GM12878 (cell line): Measurements from ENCODE around the gene TP53INP2. TPM values are rescaled to one million over a fixed set of nuclear protein-coding genes. Genes with fewer than 3 reads are reported as not detected.
A peak's percentile ranks its signal among the peaks of the same experiment; 100 is the strongest.

Experiments
- ASH2L ChIP-seq: fragments of 300-600, 200-600 bp; sonication (generic); IDR thresholded peaks from 2 replicates; pipeline ENCODE4 v1.6.1; 2017; ENCODE audit warnings: low read depth, mild to moderate bottlenecking, borderline replicate concordance
- ATF7 ChIP-seq: fragments of 450-650 bp; IDR thresholded peaks from 2 replicates; pipeline ENCODE4 v1.6.1; 2016; ENCODE audit warnings: low read depth, mild to moderate bottlenecking
- BCL11A ChIP-seq: IDR thresholded peaks from 2 replicates; pipeline ENCODE4 v1.6.1; 2011; ENCODE audit warnings: low read depth, low read length
- CHD2 ChIP-seq: IDR thresholded peaks from 2 replicates; pipeline ENCODE4 v1.6.1; 2011; ENCODE audit warnings: low read depth, low read length, improper control_type of control experiment, borderline replicate concordance
- E4F1 ChIP-seq: fragments of 450-650 bp; IDR thresholded peaks from 2 replicates; pipeline ENCODE4 v1.6.1; 2018; ENCODE audit warnings: borderline replicate concordance, mild to moderate bottlenecking; ENCODE audit not compliant: partially characterized antibody
- EED ChIP-seq: sonication (generic); IDR thresholded peaks from 2 replicates; pipeline ENCODE4 v1.6.1; 2016; ENCODE audit warnings: antibody characterized with exemption, low read depth
- IKZF1 ChIP-seq: fragments of 450-650 bp; conservative IDR thresholded peaks from 2 replicates; pipeline ENCODE4 v1.6.1; 2017; ENCODE audit warnings: antibody characterized with exemption, mild to moderate bottlenecking
- IKZF2 ChIP-seq, 2 experiments: fragments of 450-650 bp; IDR thresholded peaks; 2 replicates each; pipeline ENCODE4 v1.6.1; 2017; ENCODE audit warnings: mild to moderate bottlenecking in 2 of 2, moderate library complexity in 2 of 2
- IRF4 ChIP-seq: IDR thresholded peaks from 2 replicates; pipeline ENCODE4 v1.6.1; 2011; ENCODE audit warnings: low read depth, low read length
- JUNB ChIP-seq: IDR thresholded peaks from 2 replicates; pipeline ENCODE4 v1.6.1; 2016; ENCODE audit warnings: antibody characterized with exemption, mild to moderate bottlenecking
- KLF5 ChIP-seq: fragments of 450-650 bp; IDR thresholded peaks from 2 replicates; pipeline ENCODE4 v1.6.1; 2014; ENCODE audit warnings: mild to moderate bottlenecking; ENCODE audit not compliant: partially characterized antibody
- NFIC ChIP-seq: IDR thresholded peaks from 2 replicates; pipeline ENCODE4 v1.6.1; 2012; ENCODE audit warnings: low read depth, mild to moderate bottlenecking, inconsistent platforms, low read length, moderate library complexity
- NFYA ChIP-seq: IDR thresholded peaks from 2 replicates; pipeline ENCODE4 v1.6.1; 2011; ENCODE audit warnings: low read depth, mild to moderate bottlenecking, low read length, improper control_type of control experiment, borderline replicate concordance
- NR2F1 ChIP-seq: fragments of 450-650 bp; conservative IDR thresholded peaks from 2 replicates; pipeline ENCODE4 v1.6.1; 2017; ENCODE audit warnings: mild to moderate bottlenecking
- PAX5 ChIP-seq: IDR thresholded peaks from 2 replicates; pipeline ENCODE4 v1.6.1; 2011; ENCODE audit warnings: low read depth, low read length, borderline replicate concordance
- POLR2AphosphoS5 ChIP-seq: IDR thresholded peaks from 2 replicates; pipeline ENCODE4 v1.6.1; 2011; ENCODE audit warnings: mild to moderate bottlenecking, low read length, inconsistent platforms
- POU2F2 ChIP-seq: IDR thresholded peaks from 3 replicates; pipeline ENCODE4 v1.6.1; 2011; ENCODE audit warnings: low read depth, mild to moderate bottlenecking, low read length, borderline replicate concordance
- RAD51 ChIP-seq: fragments of 450-650 bp; IDR thresholded peaks from 2 replicates; pipeline ENCODE4 v1.6.1; 2016; ENCODE audit warnings: moderate library complexity, mild to moderate bottlenecking, inconsistent platforms
- RUNX3 ChIP-seq: IDR thresholded peaks from 2 replicates; pipeline ENCODE4 v1.6.1; 2012; ENCODE audit warnings: low read length, inconsistent platforms
- SUPT20H ChIP-seq: IDR thresholded peaks from 2 replicates; pipeline ENCODE4 v1.6.1; 2011; ENCODE audit warnings: low read depth, mild to moderate bottlenecking, low read length, moderate library complexity, borderline replicate concordance; ENCODE audit not compliant: control insufficient read depth
- ZBED1 ChIP-seq: IDR thresholded peaks from 2 replicates; pipeline ENCODE4 v1.6.1; 2016; ENCODE audit warnings: borderline replicate concordance
- ZNF207 ChIP-seq: fragments of 450-650 bp; IDR thresholded peaks from 2 replicates; pipeline ENCODE4 v1.6.1; 2014; ENCODE audit warnings: antibody characterized with exemption, mild to moderate bottlenecking, borderline replicate concordance
- ZNF687 ChIP-seq: fragments of 450-650 bp; IDR thresholded peaks from 2 replicates; pipeline ENCODE4 v1.6.1; 2017; ENCODE audit warnings: mild to moderate bottlenecking, moderate library complexity
- polyA plus RNA-seq, 11 experiments: library from polyadenylated mRNA; depleted of rRNA in 4 of 11; unstranded in 6 of 11; stranded (reverse) in 5 of 11; fragments of >200 nt; fragmentation: Nextera tagmentation in 4 of 11; fragmentation: Illumina TruSeq in 1 of 11; extraction: Ambion mirVana in 4 of 11; extraction: Trizol in 1 of 11; gene quantifications; 1 replicate in 1 of 11; 2 replicates in 10 of 11; pipeline versions ENCODE4 v1.2.1 to v1.2.3, GENCODE V29; 2011 to 2016; ENCODE audit warnings: inconsistent platforms in 2 of 11, missing spikeins in 2 of 11, low read depth in 1 of 11
- total RNA-seq, 4 experiments: library from RNA; depleted of rRNA in 3 of 4; stranded (reverse); fragments of >200 nt in 3 of 4; fragmentation: Illumina TruSeq in 1 of 4; extraction: Trizol in 1 of 4; gene quantifications; 2 replicates each; pipeline versions ENCODE4 v1.2.1 to v1.2.3, GENCODE V29; 2013 to 2021
- TF ChIP-seq, protein P1 (sequence below): IDR thresholded peaks from 2 replicates; pipeline ENCODE4 v1.6.1; 2011; ENCODE audit warnings: borderline replicate concordance, low read depth, mild to moderate bottlenecking, moderate library complexity, low read length; ENCODE audit not compliant: insufficient read depth, poor library complexity, severe bottlenecking

The TP53INP2 gene
- total and polyA plus RNA-seq, 10 of the 15 experiments (the other 5 are each of a cell fraction or from before 2014, with no cell fraction given), result 2.8 to 16.0 (median 4.0) TPM

GRCh38 chr20:34713194-34713943, 9.2 kb downstream of the TP53INP2 start (continued):
- no peak for TF ChIP-seq E4F1
- no peak for TF ChIP-seq NFYA
- no peak for TF ChIP-seq NR2F1
- peak; percentile 91 for TF ChIP-seq EED
- TF ChIP-seq JUNB, result peak; percentile 74
- TF ChIP-seq IKZF1, result 0 out of 2 replicates have a peak, but pooled peaks have one; percentile 40
- TF ChIP-seq CHD2, result no peak
- no peak for TF ChIP-seq KLF5
- TF ChIP-seq ASH2L, result no peak
- TF ChIP-seq ZBED1, result peak; percentile 22; the same call in 1 of the 2 replicates
- TF ChIP-seq POLR2AphosphoS5, result peak; percentile 38; the same call in 1 of the 2 replicates
- TF ChIP-seq ZNF687, result peak; percentile 48
- no peak for TF ChIP-seq IRF4
- TF ChIP-seq BCL11A, result 0 out of 2 replicates have a peak, but pooled peaks have one; percentile 37
- no peak for TF ChIP-seq ZNF207
- peak; percentile 68; the same call in 1 of the 2 replicates for TF ChIP-seq ATF7
- TF ChIP-seq RAD51, result peak; percentile 84
- no peak for TF ChIP-seq SUPT20H
- 0 out of 2 replicates have a peak, but pooled peaks have one; percentile 23 for TF ChIP-seq PAX5
- peak; percentile 87 for TF ChIP-seq RUNX3
- TF ChIP-seq POU2F2, result no peak
- peak; percentile 72; the same call in 1 of the 2 replicates for TF ChIP-seq NFIC
- TF ChIP-seq, protein P1, sequence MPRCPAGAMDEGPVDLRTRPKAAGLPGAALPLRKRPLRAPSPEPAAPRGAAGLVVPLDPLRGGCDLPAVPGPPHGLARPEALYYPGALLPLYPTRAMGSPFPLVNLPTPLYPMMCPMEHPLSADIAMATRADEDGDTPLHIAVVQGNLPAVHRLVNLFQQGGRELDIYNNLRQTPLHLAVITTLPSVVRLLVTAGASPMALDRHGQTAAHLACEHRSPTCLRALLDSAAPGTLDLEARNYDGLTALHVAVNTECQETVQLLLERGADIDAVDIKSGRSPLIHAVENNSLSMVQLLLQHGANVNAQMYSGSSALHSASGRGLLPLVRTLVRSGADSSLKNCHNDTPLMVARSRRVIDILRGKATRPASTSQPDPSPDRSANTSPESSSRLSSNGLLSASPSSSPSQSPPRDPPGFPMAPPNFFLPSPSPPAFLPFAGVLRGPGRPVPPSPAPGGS, result peak; percentile 70
- TF ChIP-seq IKZF2 (IDR thresholded peaks at IDR 0.05), result peak; percentile 74 to 76; a peak in 3 of 4 replicates
